ENCODE measurements around the gene ADAM30.

The ADAM30 gene

GRCh38 chr1:119896303-119896702, at the start of gene ADAM30:
ADAM30 (minus strand) TSS chr1:119896515; CDS start chr1:119896336, 179 bp downstream.
- in situ Hi-C loops (cut with MboI; ENCODE audit: low sequenced_read_pairs) = no loop called here

- in situ Hi-C loops (cut with MboI; ENCODE audit: low sequenced_read_pairs) = no loop called here
These were observed 46.9 kb upstream of the ADAM30 start for GRCh38 chr1:119943216-119943615.

DNA sequence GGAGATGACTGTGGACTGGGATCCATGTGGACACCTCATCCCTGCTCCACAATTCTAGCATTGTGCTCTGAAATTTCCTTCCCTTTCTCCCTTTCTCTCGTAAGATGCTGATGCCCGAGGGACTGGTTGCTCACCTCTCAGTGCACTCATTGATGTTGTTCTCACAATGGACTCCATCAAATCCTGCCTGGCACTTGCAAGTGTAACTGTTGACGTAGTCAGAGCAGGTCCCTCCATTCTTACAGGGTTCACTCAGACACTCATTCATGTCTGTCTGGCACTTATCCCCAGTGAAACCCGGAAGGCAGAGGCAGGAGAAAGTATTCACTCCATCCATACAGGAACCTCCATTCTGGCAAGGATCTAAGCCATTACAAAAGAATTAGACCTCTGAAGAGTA, 45.1 kb upstream of the ADAM30 start:
- in situ Hi-C loops (cut with MboI; ENCODE audit: low sequenced_read_pairs) = no loop called here

GRCh38 chr1:119940697-119941096, 44.4 kb upstream of the ADAM30 start:
- in situ Hi-C loops (cut with MboI; ENCODE audit: low sequenced_read_pairs) = no loop called here

DNA sequence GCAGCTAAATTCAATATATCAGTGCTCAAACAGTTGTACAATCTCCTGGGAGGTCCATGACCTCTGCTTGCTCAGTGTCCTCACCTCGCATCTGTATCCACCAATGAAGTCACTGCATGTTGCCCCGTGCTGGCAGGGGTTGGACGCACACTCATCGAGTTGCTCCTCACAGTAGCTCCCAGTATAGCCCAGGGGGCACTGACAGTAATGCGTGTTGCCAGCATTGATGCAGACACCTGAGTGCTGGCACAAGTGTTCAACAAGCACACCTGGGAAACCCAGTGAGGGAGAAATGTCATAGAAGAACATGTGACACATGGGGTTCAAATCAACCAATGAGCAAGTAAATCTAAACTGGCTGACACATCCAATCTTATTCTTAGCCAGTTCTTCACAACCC, 40.9 kb upstream of the ADAM30 start:
- in situ Hi-C loops (cut with MboI; ENCODE audit: low sequenced_read_pairs) = no loop called here

- in situ Hi-C loops (cut with MboI; ENCODE audit: low sequenced_read_pairs) = no loop called here
These were observed 39.6 kb upstream of the ADAM30 start for GRCh38 chr1:119935915-119936314.

GRCh38 chr1:119935373-119935772, 39.1 kb upstream of the ADAM30 start:
- in situ Hi-C loops (cut with MboI; ENCODE audit: low sequenced_read_pairs) = no loop called here

DNA sequence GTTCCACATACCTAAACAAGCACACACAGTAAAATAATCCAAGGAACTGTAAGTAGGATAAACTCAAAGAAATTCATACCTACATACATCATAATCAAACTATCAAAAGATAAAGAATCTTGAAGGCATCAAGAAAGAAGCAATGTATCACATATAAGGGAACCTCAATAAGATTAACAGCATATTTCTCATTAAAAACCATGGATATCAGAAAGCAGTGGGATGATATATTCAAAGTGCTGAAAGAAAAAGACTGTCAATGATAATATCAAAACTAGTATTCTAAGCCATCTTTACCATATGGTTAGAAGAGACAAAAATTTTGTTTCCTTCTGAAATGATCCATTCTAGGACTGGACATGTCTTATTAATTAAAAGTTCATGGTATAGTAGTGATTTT, 37.1 kb upstream of the ADAM30 start:
- in situ Hi-C loops (cut with MboI; ENCODE audit: low sequenced_read_pairs) = no loop called here

- in situ Hi-C loops (cut with MboI; ENCODE audit: low sequenced_read_pairs) = no loop called here
These were observed 33.5 kb upstream of the ADAM30 start for GRCh38 chr1:119929643-119930315.

GRCh38 chr1:119926553-119926952, 30.2 kb upstream of the ADAM30 start:
- in situ Hi-C loops (cut with MboI; ENCODE audit: low sequenced_read_pairs) = no loop called here

DNA sequence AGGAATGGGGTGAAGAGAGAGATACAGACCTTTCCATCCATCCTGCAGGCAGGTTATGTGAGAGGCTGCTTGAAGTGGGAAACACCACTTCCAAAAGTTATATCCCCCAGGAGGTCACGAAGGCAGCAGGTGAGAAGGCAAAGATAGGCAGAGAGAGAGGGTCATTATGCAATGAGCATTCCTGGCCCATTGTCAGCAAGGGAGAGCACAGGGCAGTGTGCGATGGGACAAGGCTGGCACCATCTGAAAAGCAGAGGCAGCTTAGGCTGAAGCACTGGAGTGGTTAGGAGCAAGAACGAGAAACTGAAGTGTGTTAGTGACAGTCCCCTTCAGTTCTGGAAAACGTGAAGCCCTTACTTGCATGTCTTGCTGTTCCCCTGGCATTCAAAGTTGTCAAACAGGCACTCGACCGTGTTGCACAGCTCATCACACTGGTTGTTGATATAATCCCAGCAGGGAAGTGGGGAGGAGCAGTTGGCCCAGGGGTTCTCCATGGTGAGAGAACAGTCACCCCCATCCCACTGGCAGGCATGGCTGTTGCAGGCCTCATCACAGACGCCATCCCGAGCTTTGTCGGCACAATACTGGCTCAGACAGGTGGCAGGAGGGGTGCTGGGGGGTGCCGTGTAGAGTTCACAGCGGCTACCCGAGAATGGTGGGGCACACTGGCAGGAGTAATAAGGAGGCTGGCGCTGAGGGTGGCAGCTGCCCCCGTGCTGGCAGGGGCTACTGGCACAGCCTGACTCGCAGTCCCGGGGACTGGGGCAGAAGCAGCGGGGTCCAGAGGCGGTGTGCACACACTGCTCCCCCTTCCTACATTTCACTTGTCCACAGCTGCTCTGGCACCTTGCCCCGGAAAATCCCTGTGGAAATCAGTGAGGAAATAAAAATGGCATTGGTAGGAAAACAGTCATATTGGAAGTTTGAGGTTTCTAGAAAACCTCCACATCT, 28.9 kb upstream of the ADAM30 start:
- in situ Hi-C loops (cut with MboI; ENCODE audit: low sequenced_read_pairs) = no loop called here

DNA sequence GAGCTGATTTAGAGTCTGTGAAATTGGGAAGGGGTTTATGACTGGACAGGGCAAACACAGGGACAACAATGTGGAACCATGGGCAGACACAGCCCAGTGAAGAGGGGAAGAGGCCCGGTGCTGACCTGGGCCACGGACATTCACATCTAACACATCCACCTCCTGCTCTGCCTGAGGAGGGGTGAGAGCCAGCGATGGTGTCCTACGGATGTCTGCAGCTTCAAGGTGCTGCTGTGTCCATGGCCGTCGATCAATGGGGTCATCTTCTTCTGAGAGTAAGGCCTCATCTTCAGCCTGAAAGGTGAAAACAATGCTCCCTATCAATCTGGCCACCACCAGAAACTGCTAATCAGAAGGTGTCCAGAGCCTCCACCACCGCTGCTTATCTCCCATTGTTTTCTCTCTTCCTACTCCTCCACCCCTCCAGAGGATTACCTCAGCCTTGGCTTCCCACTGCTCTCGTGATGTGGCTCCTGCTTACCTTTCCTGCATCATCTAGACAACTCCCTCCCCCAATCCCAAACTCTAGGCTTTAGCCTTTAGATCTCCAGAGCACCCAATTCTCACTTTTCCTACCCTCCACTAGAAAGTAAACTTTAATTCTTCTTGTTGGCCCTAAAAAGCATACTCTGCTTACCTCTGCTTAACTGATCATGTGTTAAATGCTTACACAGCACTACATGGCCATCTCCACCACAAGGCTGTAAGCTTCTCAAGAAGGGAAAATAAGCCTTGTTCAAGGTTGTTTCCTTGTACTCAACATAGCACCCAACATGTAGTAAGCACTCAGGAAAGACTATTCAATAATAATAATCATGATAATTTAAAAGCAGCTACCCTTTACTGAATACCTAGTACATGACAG, 24.0 kb upstream of the ADAM30 start:
- in situ Hi-C loops (cut with MboI; ENCODE audit: low sequenced_read_pairs) = no loop called here

GRCh38 chr1:119919241-119919640, 22.9 kb upstream of the ADAM30 start:
- in situ Hi-C loops (cut with MboI; ENCODE audit: low sequenced_read_pairs) = no loop called here

DNA sequence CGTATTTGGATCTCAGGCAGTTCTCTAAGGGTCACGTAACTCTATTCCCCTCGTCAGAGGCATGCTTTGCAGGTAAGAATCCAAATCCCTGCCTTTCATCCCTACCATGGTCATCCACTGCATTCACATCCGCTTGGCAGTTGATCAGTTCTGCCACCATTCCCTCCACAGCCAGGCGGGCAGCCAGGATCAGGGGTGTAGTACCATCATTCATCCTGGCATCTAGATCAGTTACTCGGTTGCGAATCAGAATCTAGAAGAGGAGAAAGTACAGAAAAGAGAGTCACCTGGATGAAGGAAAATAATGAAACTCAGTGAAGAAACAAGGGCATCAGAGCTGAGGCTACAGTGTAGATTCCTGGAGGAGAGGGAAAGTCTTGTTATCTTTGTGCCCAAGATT, 22.0 kb upstream of the ADAM30 start:
- in situ Hi-C loops (cut with MboI; ENCODE audit: low sequenced_read_pairs) = no loop called here

DNA sequence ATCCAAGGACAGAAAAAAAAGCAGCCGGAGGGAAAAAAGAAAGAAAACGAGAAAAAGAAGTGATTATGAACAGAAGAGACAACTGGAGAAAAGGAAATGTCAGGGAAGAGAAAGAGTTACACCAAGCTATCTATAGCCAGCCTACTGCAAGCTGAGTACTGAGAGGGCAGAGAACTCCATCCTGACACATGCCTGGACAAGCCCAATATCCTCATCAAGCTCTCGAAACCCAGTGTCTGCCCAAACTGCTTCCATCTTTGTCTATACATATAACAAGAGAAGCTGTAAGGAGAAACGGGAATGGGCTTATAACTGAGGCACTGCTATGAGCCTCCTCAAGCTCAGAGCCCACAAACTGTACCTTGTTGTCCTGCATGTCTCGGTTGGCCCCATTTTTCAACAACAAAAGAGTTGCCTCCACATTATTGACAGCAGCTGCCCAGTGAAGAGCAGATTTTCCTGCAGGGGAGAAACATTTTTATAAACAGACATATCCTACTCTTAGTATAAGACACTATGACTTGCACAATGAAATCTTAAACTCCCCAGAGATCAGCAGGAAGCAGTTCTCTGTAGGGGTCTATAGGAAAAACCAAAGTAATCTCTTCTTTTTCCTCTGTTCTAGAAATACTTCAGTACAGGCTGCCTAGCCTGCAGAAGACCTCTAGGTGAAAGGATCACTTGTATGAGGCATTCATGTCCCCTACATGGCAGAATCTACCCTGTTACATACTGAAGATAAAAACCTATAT, 21.2 kb upstream of the ADAM30 start:
- in situ Hi-C loops (cut with MboI; ENCODE audit: low sequenced_read_pairs) = no loop called here

DNA sequence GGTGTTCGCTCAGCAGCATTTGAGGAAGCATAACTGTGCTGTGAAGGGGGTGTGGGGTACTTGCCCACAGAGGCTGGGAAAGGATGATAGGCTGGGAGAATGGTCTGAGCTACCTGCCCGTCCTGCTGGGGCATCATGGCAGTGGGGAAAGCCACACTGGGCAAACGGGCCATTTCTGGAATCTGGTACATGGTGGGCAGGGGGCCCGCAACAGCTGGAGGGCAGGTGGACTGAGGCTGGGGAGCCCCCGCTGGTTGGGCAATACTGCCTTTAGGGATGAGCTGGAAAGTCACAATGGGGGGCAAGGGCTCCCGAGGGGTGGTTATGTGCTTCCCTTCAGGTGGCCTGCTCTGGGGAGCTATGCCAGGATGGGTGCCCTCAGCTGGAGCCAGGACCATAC, 19.2 kb upstream of the ADAM30 start:
- in situ Hi-C loops (cut with MboI; ENCODE audit: low sequenced_read_pairs) = no loop called here

GRCh38 chr1:119914071-119914470, 17.8 kb upstream of the ADAM30 start:
- in situ Hi-C loops (cut with MboI; ENCODE audit: low sequenced_read_pairs) = no loop called here

DNA sequence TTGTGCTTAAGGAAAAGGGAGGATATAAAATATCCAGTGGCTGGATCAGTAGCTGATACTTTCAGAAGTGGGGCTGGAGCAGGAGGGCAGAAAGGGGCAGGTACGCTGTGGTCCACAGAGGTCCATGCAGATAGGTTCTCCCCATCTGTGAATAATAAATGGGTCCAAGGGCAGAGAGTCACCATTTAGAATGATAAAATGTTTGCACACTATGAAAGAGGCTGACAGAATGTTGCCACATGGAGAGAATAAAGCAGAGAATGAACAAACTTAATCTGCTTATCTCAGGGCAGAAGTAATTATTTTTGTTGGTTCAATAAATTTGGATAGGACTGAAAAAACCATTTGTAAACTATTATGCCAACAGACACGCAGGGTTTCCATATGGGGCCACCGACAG, 16.6 kb upstream of the ADAM30 start:
- in situ Hi-C loops (cut with MboI; ENCODE audit: low sequenced_read_pairs) = no loop called here

DNA sequence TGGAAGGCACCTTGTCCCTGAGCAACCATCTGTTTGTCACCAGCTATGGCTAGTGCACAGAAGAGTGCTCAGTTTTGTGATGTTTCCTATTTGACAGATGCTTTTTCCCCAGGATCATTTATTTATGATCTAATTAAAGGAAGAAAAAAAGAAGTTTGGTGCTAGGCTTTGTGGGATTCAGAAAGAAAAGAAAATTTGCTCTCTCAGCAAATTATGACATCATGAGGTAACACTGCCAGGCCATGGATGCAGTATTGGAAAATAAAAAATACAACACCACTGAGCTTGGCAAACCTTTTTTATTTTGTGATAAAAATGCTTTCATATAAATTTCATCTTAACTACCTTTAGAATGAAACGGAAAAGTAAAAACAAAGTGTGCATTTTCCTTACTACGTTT, 15.5 kb upstream of the ADAM30 start:
- in situ Hi-C loops (cut with MboI; ENCODE audit: low sequenced_read_pairs) = no loop called here

DNA sequence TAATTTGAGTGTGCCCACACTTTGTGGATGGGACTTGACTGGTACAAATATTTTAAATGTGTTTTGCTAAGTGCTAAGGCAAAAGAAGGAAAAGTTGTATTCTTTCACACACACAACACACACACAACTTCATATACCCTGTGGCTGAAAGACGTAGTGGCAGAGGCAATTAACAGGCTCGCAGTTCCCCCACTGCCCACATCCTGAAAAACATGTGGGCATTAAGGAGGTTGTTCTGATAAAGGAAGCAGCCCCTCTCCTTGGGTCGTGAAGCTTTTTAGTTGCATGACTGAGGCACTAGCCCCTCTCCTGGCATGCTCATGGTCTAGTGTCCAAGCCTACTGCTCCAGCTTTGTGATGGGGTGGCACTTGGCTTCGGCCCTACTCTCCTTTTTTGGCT, 14.3 kb upstream of the ADAM30 start:
- in situ Hi-C loops (cut with MboI; ENCODE audit: low sequenced_read_pairs) = no loop called here

All from HL-60/S4 treated with retinoic acid at 250 ng/mL for 4 days and 3 days (cell line).